HG03095 (cell line): ENCODE measurements around the gene DPEP2NB.
"Not testable (repeated sequence)": the region's sequence is repeated elsewhere in the genome, so short reads cannot be mapped to it uniquely, and the experiment has no call there.

ENCODE experiments used
- ATAC-seq: cut with Tn5 transposase; IDR thresholded peaks from one replicate; pipeline ENCODE4 v1.9.1; 2021; ENCODE audit warnings: moderate library complexity; ENCODE audit not compliant: unreplicated experiment

DPEP2NB gene, protein sequence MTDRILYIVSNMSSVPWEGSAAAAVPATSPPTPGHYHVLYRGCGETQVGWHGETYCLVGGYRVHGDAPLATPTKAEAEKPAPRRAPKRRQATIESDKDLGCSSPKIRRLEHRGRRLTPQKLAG

DNA sequence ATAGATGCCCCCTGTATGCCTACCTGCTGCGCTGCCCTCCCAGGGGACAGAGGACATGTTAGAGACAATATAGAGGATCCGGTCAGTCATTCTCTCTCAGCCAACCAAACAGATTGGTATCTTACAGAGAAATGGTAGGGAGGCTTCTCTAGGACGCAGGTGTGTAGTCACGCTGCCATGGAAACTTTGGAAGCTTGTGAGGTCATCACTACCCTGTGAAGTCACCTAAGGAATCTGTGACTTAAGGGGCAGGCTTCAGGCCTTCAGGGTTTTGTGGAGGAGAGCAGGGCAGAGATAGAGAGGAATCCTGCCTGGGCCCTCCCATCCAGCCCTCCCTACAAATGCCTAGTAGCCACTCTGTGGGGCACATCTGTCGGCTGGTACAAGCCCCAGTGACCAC, at the start of gene DPEP2NB:
TSS of gene DPEP2NB (minus strand) at position 231 of the 400 bp plus-strand sequence. CDS start at position 90, 141 bp downstream.
- ATAC-seq, result no peak

DNA sequence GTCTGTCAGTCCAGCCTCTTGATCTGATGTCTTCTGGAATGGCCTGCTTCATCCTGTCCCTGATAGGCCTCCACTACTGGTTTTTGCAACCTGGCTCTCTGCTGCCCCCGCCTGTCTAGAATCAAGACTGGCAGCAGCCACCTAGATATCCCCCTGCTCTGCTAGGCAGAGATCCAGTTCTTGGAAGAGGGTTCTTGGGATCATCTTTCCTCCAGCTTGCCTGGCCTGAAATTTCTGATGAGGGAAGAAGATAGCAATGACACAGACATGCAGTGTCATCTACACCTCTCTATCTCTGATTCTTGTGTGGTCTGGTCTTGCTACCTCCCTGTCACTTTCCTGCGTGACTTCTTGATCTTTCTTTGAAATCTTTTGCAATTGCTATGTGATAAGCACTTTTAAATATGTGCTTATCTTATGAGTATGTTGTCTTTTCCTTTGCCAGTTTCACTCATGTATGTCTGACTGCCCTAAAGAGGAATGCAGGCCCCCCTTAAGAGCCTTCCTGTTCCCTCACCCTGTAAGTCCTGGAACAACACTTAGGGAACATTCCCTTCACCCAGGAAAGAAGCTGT, 49.2 kb upstream of the DPEP2NB start:
- ATAC-seq, result no peak

DNA sequence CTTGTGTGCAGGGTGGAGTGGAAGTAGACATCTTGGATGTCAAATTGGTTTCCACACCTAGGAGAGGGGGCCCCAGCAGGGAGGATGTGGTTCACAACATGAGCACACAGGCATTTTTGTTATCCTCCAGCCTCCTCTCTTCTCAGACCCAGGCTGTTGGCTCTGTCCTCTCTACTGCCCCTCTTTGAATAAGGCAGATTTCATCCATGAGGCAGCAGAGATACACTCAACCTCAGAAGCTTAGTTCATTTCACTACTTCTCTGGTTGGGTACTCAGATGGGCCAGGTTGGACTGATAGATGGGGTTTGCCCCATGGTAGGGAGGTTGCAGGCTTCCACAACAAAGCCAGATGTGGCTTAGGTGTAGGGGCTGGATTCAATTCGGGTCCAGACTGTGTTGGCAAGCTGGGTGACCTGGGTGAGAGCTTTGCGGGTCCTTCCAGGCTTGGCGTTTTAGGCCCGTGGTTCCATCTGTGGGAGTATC, 47.2 kb upstream of the DPEP2NB start:
- ATAC-seq, result no peak

DNA sequence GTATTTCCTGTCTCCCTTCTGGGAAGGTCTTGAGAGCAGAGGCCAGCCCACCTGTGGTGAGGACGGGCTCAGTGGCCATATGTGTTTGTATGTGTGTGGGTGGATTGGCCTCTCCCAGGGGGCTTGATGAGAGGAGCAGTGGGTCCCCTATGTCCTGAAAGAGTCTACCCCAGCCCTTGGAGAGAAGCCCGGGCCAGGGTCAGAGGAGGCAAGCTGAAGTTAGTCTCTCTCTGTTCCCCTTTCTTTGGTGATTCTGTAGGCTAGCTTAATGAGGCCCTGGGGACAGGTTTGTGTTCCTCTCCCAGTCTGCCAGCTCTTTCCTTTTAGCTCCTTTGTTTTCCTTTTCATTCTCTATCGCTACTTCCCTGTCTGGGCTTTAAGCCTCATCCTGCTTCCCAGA, 45.7 kb upstream of the DPEP2NB start:
- ATAC-seq, result no peak

DNA sequence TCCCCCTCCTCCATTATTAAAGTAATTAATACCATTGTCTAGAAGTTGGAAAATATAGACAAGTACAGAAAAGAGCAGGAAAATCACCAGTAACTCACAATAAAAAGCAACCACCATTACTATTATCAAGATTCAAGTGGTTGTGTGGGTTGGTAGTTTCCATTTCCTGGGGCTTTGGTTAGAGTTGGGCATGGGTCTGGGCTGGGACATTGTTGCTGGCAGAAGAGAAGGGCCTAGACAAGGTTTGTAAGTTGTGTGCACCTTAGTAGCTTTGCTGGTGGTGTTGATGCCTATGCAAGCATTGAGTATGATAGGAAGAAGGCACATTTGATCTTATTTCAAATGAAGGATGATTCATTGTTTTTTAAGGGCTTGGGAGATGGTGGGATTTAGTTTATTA, 44.1 kb upstream of the DPEP2NB start:
- no peak for ATAC-seq

DNA sequence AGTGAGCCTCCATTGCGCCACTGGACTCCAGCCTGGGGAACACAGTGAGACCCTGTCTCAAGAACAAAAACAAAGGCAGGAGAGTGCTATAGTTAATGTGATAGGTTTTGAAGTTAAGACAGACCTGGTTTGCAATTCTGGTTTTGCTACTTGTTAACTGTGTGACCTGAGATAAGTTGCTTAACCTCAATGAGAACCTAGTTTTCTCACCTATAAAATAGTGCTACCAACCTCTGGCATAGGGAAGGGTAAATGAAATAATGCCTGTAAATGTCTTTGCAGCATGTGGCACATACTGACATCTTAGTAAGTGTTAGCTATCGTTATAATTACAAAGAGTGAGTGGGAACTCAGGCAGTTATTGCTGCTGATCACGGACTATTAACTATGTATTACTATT, 39.7 kb upstream of the DPEP2NB start:
- no peak for ATAC-seq

DNA sequence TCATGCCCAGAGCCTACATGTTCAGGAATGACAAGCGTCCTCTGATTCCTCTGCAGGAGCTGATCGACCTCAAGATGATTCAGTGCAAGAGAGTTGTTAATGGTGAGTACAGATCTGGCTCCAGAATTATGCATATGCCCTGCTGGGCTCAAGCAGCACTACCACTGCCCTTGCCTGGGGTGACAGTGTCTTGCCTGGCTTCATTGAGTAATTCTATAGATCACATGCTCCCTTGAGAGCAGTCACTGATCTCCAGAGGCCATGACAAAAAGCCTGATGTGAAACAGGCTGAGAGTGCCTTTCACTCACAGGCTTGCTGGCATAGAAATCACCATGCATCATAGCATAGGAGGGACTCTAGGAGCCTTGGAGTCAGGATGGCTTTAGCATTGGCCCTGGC, 33.7 kb upstream of the DPEP2NB start:
- no peak for ATAC-seq

DNA sequence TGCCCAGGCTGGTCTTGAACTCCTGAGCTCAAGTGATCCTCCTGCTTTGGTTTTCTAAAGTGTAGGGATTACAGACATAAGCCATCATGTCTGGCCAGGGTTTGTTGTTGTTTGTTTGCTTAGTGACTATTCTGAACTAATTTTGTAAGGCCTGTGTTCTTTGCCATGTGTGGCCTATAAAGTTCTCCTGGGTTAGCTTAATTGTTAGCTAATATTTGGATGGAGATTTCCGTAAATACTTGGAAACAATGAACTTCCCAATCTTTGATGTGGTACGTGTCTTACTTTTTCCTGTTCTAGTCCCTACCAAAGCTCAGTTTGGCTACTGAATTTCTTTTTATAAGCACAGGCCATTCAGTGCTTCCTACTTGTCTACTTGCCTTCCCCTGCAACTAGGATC, 32.3 kb upstream of the DPEP2NB start:
- ATAC-seq, result no peak

DNA sequence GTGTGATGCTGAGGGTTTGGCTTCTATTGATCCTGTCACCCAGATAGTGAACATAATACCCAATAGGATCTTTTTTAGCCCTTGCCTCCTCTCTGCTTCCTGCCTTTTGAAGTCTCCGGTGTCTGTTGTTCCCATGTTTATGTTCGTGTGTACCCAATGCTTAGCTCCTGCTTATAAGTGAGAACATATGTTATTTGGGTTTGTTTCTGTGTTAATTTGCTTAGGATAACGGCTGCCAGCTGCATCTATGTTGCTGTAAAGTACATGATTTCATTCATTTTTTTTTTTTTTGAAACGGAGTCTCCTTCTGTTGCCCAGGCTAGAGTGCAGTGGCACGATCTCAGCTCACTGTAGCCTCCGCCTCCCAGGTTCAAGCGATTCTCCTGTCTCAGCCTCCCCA, 30.4 kb upstream of the DPEP2NB start:
- ATAC-seq, result no peak

DNA sequence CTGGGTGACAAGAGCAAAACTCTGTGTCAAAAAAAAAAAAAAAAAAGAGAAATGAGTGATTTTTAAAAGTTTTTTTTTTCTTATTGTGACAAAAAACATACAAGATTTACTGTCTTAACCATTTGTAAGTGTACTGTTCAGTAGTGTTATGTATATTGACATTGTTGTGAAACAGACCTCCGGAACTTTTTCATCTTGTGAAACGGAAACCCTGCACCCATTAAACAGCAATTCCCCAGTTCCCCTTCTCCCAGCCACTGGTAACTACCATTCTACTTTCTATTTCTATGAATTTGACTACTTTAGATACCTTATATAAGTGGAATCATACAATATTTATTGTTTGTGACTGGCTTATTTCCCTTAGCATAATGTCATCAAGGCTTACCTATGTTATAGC, 26.1 kb upstream of the DPEP2NB start:
- ATAC-seq, result no peak

DNA sequence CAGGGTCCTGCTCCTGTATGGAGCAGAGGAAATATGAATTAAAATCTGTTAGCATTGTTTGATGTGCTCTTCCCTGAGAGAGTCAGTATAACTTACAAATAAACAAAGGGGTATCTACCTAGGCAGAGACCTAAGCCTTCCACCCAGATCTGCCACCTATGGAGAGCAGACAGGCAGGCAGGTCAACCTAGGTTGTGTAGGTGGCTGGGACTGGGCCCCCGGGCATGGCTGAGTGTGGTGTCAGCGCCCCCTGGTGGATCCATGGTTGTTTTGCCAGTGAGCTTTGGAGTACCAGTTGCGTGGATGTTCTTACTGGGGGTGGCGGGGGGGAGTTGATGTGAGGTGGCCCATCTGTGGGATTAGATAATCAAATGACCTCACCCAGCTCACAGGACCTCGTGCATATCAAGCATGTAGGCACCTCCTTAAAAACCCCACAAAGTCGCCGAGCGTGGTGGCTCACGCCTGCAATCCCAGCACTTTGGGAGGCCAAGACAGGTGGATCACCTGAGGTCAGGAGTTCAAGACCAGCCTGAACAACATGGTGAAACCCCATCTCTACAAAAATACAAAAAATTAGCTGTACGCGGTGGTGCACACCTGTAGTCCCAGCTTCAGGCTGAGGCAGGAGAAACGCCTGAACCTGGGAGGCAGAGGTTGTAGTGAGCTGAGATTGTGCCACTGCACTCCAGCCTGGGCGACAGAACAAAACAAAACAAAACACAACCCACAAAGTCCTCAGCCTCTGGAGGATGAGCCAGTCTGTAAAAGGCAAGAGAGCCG, 25.0 kb upstream of the DPEP2NB start:
- peak; percentile 56 for ATAC-seq

DNA sequence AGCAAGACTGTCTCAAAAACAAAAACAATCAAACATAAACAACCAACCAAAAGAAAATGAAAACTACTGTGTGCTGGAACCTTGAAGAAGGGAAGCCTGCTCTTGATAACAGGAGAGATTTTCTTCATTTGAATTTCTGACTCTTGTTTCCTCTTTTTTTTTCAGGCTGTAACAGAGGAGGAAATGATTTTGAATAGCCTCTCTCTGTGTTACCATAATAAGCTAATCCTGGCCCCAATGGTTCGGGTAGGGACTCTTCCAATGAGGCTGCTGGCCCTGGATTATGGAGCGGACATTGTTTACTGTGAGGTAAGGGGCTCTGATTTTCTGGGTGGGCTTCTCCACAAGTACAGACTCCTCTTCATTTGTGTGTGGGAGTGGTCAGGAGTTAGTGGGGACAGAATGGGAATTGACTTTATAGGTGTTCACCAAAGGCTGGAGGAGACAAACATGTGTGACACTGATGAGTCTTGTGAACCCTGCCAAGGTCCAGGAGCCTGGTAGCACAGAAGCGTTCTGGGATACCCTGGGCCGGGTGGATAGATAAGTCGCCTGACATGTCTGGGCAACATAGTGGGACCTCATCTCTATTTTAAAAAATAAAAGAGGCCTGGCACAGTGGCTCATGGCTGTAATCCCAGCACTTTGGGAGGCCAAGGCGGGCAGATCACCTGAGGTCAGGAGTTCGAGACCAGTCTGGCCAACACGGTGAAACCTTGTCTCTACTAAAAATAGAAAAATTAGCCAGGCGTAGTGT, 22.3 kb upstream of the DPEP2NB start:
- ATAC-seq, result no peak

DNA sequence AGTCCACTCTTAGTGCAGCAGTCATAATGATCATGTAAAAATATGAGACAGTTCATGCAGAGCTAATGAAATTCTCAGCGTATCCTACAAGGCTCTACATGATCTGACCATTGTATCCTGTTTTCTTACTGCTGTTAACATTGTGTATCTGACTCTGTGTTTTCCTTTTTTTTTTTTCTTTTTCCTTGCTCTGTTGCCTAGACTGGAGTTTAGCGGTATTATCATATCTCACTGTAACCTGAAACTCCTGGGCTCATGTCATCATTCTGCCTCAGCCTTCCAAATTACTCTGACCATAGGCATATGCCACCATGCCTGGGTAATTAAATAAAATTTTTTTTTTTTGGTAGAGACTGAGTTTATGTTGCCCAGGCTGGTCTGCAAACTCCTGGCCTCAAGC, 19.5 kb upstream of the DPEP2NB start:
- no peak for ATAC-seq

DNA sequence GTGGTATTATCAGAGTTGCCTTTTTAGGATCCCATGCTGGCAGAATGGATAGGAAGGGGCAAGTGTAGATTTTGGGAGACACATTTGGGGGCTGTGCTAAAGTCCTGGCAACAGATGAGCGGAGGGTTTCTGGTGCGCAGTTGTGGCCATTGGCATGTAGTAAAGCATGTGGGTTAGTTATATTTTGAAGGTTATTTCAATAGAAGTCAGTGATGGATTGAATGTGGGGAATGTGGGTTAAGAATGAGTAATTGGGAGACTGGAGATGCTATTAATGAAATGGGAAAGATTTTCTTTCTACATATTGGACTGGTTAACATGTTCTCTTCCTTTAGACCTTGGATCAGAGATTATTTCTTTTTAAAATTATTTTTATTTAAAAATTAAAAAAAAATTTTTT, 17.4 kb upstream of the DPEP2NB start:
- no peak for ATAC-seq

DNA sequence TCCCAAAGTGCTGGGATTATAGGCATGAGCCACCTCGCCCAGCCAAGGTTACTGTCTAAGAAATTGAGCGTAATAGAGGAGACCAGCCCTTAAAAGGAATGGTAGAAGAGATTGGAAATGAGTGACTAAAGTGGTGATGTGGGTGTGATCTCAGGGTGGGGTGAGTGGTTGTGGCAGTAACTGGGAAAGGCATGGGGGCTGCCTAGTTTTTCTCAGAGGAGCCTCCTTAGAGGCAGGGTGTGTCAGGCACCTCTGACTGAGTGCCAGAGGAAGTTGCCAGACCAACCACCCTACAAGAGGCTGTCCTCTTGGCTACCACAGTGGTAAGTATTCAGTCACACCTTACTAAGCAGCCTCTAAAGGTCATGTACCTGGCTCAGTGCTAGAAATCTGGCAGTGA, 16.2 kb upstream of the DPEP2NB start:
- no peak for ATAC-seq

DNA sequence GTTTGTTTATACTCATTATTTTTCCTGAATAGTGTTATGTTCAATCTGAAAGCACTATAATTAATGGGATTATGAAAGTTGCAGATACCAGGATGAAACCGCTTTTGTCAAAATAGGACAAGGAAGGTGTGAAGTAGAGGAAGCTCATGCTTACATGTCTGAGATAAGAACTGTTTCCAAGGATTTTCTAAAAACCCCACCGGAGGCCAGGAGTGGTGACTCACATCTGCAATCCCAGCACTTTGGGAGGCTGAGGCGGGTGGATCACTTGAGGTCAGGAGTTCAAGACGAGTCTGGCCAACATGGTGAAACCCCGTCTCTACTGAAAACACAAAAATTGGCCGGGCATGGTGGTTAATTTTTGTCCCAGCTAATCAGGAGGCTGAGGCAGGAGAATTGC, 14.4 kb upstream of the DPEP2NB start:
- ATAC-seq, result not testable (repeated sequence)

DNA sequence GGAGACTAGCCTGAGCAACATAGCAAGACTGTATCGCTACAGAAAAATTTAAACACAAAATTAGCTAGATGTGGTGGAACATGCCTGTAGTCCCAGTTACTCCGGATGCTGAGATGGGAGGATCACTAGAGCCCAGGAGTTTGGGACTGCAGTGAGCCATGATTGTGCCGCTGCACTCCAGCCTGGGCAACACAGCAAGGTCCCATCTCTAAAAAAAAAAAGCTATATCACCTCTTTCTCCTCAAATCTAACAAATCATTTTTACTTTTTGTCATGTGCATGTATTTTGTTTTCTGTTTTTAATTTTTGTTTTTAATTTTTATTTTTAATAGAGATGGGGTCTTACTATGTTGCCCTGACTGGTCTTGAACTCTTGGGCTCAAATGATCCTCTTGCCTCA, 13.3 kb upstream of the DPEP2NB start:
- ATAC-seq, result no peak

DNA sequence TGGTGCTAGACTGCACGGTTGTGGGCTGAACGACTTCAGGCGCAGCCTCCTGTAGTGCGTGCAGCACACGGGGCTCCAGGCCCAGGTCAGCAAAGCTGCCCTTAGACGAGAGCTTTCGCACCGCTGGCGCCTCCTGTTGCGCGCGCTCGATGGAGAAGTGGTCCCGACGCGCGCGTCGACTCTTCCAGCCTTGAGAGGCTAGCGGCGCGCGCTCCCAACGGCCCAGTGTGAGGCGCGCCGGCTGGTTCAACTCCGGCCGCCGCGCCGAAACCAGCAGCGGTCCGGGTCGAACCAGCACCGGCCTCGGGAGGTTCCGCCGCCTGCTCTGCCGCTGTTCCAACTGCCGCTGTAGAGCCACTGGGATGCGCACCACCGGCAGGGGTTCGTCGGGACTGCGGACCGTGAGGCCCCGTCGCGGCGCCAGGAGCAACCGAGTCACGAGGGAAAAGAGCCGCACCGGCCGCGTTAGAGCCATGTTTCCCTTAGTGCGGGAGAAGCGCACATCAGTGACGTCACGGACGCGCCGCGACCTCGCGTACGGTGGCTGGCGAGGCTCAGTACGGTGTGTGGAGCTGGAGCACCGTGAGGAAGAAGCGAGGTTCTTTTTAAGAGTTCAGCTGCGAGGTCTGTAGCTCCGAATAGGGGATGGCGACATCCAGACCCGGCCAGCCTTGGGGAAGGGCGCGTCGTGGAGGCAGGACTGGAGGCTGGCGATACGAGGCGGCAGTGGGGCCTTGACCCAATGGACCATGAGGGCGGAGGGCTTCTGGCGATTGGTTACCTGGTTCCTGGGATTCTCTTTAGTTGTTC, 7.2 kb upstream of the DPEP2NB start, which contains the start of the genes DDX28 and DUS2:
TSS of gene DDX28 (minus strand) at position 505 of the 810 bp plus-strand sequence. CDS start at position 475, 30 bp downstream.
TSS of gene DUS2 (plus strand) at position 557 of the 810 bp plus-strand sequence. CDS start 14,740 bp downstream, outside the sequence.
- peak; percentile 61 for ATAC-seq

DNA sequence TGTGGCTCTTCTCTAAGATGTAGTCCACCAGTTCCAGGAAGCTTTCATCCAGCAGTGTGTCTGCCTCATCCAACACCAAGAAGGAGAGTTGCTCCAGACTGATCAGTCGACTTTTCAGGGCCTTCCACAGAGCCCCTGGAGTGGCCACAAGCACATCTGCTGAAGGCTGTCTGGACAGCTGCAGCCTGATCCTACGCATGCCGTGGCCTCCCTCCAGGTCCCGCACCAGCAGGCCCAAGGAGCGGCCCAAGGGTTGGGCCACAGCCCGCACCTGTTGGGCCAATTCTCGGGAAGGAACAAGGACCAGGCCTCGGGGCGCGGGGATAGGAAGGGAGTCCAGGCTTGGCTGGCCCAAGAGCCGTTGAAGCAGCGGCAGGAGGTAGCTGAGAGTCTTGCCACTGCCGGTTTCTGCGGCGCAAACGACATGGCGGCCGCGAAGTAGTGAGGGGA, 6.6 kb upstream of the DPEP2NB start:
- peak; percentile 2 for ATAC-seq

DNA sequence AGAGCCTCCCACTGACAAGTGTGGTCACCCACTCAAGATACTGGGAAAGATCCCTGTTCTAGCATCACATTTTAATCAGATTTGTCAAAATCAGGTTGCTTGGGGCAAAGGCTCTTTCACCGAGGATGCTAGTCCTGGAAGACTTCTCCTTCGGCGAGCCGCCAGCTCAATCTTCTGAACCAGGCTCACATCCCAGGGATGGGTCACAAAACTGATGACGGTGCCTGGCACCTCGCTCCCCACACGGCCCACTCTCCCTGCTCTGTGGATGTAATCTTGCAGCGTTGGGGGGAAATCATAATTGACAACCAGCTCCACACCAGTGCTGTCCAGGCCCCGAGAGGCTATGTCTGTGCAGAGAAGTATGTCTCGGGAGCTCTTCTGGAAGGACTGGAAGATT, 5.8 kb upstream of the DPEP2NB start:
- no peak for ATAC-seq
